Left kidney (tissue), 2 donors: ENCODE measurements around the gene CDHR2. TPM values are rescaled to one million over a fixed set of nuclear protein-coding genes. Genes with fewer than 3 reads are reported as not detected.
A peak's percentile ranks its signal among the peaks of the same experiment; 100 is the strongest.
"Not testable (repeated sequence)": the region's sequence is repeated elsewhere in the genome, so short reads cannot be mapped to it uniquely, and the experiment has no call there.

Experiments used
- DNase-seq: peaks from one replicate; pipeline ENCODE4 v3.0.0-alpha.2; 2013
- polyA plus RNA-seq: library from polyadenylated mRNA; unstranded; fragments of 120-200 nt; gene quantifications from one replicate; pipeline ENCODE4 v1.2.1, GENCODE V29; 2013; ENCODE audit not compliant: insufficient read length

The CDHR2 gene
- polyA plus RNA-seq, 1 donor = 25.0 TPM

DNA sequence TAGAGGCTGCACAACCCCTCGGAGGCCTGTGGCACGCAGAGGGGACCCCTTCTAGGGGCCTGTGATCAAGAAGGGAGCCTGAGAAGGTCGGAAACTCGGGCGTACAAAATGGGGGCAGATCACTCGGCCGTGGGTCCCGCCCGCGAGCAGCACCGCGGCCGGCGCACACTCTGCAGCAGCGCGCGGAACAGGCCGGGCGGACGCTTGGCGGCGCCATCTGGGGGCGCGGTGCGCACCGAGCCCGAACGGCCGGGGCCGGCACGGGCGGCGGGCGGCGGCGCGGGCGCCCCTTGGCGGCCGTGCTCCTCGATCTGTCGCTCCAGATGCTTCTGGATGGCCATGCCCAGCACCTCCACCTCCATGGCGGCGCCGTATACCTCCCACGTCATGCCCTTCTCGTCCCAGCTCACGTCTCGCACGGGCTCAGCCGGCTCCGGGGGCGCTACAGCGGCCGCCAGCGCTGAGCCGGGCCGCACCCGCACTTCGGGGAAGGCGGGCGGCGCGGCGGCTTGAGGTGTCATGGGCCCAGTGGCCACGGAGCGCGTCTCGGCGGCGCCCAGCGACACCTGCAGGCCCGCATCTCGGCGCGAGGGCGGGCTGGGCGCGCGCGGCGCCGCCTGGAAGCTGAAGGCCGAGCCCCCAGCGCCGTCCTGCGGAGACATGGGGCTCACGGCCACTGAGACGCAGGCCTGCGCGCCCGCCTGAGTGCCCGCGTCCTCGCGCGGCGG lies 47.7 kb downstream of the CDHR2 start:
- DNase-seq = peak; percentile 40

DNA sequence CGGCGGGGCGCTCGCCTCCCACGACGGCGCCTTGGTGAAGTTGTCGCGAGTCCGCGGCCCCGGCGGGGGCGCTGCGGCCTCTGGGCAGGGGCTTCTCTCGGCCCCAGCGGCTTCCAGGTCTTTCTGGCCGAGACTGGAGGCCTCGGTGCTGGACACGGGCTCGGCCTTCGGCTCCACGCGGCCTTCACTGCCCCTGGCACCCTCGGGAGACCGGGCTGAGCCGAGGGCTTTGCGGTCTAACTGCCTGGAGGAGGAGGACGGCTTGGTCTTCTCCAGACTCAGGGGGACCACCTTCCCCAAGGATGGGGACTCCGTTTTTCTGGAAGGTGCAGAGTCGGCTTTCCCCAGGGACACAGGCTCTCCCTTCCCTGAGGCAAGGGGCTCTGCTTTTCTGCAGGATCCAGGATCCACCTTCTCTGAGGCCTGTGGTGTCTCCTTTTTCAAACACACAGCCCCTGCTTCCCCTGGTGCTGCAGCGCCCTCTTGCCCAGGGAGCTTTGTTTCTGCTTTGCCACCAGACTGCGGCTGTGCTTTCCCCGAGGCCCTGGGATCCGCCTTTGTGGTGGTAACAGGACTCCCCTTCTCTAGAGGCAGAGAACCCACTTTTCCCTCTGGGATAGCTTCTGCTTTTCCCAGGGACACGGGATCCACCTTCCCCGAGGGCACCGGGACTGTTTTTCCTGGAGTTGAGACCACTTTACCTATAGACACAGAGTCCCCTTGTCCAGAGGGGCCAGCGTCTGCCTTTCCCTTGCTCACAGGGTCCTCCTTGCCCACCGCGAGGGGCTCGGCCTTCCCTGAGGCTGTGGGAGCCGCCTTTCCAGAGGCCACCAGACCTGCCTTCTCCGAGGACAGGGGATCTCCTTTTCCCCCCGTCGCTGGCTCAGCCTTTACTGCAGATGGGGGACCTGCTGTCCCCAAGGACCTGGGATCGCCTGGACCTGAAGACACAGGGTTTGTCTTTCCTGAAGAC lies 48.6 kb downstream of the CDHR2 start:
- no peak for DNase-seq

DNA sequence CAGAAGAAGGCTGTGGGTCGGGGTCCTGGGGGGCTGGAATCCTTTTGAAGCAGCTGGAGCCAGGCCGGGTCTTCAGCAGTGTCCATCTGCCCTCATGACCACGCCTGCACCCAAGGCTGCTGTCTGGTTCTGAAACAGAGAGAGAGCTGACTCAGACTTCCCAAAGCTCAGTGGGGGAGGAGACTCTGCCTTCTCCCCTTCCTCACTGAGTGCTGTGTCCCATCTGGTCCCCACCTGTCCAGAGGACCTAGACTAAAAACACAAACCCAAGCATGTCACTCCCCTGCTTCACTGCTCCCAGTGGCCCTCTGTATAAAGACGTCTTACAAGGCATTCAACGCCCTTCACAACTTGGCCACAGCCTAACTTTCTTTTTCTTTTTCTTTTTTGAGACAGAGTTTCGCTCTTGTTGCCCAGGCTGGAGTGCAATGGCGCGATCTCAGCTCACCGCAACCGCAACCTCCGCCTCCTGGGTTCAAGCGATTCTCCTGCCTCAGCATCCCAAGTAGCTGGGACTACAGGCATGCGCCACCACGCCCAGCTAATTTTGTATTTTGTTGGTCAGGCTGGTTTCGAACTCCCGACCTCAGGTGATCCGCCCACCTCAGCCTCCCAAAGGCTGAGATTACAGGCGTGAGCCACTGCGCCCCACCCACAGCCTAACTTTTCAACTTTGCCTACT lies 50.7 kb downstream of the CDHR2 start:
- not testable (repeated sequence) for DNase-seq

DNA sequence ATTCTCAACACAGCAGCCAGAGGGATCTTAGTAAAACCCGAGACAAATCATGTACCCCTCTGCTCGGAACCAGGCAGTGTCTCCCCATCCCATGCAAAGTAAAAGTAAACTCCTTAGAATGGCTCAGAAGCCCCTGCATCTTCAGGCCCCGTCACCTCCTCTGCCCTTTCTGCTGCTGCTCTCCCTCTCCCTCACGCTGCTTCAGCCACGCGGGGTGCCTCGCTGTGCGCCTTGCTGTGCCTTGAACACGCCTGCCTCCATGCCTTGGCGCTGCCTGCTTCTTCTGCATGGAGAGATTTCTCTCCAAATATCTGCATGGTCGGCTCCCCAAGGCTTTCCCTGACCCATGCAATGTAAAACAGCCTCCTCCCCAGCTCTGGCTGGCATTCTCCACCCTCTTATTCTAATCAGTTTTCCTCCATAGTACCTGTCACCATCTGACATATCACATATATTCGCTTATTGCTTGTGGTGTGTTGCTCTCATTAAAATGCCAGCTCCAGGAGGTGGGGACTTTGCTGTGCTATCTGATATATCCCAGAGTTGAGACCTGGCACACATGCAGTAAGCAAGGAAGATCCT lies 52.9 kb downstream of the CDHR2 start:
- DNase-seq = no peak

DNA sequence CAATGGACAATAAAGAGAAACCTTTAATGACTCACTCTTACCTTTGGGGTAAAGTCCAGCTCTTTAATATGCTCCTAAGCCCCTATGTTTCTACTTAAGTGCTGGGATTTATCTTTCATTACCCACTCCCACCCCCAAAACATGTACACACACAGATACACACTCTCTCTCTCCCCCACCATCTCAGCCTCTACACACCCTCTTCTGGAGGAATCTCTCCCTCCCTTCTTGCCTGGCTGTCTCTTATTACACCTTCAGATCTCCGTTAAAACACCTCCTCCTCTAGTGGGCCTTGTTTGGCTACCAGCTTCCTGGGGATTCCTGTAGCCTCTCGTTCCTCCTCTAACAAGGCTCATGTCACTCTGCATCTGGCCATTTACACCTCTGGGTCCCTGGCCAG lies 53.9 kb downstream of the CDHR2 start:
- DNase-seq = no peak

DNA sequence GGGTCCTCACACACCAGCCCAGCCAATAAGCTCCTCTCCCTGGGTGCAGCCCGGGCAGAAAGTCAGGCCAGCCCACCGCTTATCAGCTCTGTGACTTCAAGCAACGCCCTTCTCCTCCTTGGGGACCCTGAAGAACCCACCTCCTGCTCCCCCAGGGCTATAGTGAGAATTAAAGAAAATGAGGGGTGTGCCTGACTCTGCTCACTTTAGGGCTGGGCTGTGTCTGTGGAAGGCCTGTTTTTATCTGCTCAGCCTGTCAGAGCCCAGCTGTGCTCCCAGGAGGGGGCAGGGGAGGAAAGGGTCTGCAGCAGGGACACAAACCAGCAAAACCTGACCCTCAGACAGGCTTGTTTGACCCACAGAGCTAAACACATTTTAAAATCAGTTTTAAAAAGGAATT lies 56.9 kb downstream of the CDHR2 start:
- no peak for DNase-seq

DNA sequence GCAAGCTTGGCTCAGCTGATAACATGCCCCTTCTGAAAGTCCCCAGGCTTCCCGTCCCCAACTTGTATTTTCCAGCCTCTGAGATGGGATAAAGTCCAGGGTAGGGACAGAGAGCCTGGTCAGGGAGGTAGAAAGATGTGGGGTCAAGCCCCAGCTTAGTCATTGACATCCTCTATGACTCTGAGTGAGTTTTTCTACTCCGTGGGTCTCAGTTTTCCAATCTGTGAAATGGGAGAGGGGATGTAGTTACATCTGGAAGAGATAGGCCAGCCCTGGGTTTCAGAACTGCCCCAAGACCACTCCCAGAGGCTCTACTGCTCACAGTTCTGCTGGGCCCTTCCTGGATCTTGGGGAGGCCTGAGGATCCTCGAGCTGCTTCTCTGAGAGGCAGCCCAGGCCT lies 57.7 kb downstream of the CDHR2 start:
- DNase-seq = no peak

DNA sequence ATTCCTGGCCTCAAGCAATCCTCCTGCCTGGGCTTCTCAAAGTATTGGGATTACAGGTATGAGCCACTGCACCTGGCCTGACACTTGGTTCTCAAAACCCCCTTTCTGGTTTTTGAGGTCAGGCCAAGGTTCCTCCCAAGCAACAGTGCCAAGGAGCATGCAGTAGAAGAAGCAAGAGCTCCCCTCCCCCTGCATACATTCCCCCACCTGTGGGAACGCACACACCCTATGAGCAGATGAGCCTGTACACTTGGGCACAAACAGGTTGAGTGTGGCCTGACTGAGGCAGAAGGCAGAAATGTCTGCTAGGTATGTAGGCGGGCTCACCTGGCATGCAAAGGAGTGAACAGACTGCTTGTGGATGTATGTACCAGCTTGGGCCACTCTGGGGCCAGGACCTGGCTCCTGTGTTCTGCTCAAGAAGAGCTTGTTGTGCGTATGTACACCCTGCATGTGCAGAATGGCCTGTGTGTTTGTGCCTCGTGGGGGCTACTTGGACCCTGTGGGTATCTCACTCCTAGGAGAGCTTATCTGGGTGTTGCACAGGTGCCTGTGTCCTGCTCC lies 59.1 kb downstream of the CDHR2 start:
- no peak for DNase-seq

DNA sequence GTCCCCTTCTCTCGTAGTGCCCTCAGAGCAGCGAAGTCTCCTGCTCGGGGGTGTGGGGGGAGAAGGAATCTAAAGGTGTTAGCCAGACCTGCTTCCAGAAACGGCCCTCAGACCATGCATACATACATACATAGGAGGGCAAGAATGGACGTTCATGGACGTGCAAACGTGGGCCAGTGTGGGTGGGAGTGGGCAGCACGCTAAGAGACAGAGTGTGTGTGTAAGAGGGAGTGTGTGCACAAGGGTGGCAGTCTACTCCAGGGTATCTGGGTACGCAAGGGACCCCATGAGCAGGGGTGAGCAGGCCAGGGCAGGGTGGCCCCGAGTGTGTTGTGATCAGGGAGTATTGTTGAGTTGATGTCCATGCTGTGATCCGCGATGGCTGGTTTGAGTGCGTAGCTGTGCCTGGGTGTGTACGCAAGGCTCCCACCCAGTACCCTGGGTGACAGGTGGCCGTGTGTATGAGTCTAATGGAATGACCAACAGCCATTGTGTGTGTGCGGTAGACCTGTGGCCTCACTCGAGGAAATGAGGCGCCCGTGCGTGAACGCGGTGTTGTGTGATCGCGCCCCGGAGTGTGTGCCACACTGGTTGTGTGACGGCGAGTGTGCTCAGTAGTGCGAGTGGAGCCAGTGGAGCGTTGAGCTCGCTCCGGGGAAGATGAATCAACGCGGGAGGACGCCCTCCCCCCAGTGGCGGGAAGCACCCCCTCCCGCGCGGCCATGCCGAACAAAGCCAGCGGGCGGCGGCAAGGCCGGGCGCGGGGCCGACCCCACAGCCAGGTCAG lies 60.0 kb downstream of the CDHR2 start:
- DNase-seq = no peak

DNA sequence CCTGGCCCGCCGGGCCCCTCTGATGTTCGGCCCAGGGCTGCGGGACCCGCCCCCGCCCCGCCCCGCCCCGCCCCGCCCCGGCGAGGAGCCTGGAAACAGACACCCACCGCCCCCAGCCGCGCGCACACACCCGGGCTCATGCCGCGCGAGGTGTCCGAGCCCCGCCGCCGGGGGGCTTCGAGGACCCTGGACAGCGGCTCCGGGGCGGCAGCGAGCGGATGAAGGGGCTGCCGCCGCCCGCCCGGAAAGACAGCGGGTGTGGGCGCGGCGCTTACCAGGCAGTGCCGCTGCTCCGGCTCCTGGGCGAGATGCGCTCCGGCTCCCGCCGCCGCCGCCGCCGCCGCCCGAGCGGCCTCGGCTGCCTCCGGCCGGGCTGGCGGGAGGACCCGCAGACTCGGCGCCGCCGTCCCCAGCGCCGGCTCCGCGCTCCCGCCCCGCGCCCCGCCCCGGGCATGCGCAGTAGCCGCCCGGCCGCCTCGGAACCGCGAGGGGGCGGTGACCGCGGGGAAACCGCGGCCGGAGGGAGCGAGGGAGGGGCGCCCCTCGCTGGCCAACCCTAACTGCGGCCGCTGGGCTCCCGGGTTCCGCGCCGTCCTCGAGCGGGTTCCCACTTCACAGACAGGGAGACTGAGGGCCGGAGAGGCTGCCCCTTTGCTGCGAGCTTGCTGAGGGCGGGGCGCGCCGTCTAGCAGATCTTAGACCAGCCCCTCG lies 60.7 kb downstream of the CDHR2 start, which contains the start of gene GPRIN1:
Gene GPRIN1, minus strand, starts transcription at position 433 of the 711 bp plus-strand sequence. CDS start 10,322 bp downstream, outside the sequence.
- DNase-seq = peak; percentile 54

DNA sequence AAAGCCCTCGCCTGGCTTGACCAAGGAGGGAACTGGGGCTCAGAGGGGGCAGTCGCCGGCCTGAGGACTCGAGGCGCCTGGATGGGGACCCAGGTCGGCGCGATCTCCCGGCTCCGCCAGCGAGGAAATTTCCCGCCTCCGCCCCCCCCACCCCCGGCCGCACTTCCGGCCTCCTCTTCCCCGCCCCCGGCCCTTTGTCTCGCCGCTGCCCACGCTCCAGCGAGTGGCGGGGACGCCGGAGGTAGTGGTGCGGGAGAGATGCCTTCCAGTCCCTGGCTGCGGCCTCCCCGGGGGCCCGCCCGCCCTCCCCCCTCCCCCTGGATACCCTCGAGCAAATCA lies 61.3 kb downstream of the CDHR2 start:
- no peak for DNase-seq

DNA sequence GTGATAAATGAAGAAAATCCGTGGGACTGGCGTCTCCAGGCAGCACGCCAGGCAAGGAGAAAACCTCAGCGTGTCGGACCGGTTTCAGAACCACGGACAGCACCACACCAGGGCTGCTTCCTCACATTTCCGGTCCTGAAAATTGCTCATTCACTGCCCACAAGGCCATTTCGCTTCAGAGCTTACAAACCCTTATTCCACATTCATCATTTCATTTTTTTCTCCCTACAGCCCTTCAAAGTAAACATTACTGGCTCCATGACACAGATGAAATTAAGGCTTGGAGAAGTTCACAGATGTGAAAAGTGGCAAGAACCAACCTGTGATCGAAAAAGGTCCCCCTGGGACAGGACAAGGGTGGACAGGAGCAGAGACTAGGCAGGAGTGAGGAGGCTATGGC lies 62.3 kb downstream of the CDHR2 start:
- peak; percentile 83 for DNase-seq

DNA sequence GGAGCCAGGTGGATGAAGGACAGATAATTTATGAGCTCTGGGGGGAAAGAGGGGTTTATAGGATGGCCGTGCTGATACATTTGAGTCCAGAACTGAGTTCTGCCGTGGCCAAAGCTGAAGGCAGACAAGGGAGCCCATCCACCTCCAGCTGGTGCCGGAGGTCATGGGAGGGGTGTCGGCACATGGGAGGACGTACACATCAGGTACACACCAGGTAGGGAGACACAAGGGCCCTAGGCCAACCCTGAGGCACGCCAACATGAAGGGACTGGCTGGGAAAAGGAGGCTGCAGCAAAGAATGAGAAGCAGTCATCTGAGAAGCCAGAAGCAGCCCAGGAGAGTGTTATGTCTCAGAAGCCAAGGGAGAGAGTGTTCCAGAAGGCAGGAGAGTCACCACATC lies 62.9 kb downstream of the CDHR2 start:
- no peak for DNase-seq

DNA sequence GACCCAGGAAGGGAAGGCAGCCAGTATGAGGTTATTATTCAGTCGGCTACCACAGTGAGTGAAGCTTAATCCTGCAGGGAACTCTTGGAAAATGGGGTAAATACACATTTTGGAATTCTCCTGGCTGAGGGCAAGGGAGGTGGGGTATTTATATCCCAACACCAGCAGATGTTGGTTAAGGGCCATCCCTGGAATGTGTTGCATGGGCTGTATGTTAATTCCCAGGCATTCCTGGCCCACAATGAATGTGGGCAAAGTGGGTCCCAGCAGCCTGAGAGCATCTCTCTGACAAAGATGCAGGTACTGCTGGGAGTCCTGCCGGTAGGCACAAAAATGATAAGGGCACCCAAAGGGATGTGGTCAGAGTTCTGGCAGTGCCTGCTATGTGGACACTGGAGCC lies 63.7 kb downstream of the CDHR2 start:
- no peak for DNase-seq

DNA sequence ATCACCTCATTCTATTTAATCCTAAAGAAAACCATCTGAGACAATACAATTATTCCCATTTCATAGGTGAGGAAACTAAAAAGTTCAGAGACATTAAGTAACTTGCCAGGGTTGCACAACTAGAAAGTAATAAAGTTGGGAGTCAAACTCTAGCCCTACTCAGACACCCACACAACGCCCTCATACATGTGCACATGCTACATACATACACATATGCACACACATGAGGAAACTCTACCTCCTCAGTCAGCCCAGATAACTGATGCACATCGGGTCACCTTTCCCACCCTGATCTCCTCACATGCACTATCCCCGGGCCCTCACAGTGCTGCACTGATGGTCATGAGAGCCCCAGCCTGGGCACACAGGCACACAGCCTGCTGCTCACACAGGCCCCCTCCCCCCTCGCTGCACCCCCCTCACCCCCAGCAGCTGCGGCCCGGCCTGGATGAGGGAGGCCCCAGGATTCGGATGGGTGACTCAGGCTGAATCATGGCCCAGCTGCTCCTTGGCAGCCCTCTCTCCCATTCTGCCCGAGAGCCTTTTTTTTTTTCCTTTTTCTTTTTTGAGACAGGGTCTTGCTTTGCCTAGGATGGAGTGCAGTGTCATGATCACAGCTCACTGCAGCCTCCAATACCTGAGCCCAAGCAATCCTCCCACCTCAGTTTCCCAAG lies 65.8 kb downstream of the CDHR2 start:
- no peak for DNase-seq

DNA sequence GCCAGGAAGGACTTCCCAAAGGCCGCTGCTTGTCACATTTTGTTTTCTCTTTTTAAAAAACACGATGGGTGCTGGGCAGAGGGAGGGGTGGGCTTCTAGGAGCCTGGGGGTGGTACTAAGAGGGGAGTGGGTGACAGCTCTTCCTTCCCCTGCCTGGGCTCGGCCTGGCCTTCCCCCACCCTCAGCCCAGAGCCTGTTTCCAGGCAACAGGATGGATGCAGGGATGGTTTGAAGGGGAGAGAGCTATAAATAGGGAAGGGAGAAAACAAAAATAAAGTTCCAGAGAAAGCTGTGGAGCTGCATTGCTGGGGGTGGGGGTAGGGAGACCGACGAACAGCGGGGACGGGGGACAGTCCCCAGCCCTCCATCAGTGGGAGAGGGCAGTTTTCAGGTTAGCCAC lies 67.4 kb downstream of the CDHR2 start:
- DNase-seq = no peak

DNA sequence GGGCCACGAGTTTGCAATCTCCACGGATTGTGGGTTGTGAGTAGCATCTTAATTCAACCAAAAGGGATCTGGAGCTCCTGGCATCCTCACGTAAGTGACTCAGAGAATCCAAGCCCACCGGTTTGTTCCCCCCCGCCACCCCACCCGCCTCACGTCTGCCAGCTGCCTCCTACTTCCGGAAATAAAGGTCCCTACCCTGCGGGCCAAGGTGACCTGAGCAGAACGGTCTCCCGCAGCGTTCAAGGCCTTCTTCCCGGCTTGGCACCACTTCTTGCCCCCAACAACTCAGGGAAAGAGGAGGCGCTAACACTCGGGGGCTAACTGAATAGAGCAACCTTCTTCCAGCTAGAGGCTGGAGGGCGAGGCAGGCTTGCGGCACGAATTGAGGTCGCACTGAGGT lies 69.6 kb downstream of the CDHR2 start:
- no peak for DNase-seq

DNA sequence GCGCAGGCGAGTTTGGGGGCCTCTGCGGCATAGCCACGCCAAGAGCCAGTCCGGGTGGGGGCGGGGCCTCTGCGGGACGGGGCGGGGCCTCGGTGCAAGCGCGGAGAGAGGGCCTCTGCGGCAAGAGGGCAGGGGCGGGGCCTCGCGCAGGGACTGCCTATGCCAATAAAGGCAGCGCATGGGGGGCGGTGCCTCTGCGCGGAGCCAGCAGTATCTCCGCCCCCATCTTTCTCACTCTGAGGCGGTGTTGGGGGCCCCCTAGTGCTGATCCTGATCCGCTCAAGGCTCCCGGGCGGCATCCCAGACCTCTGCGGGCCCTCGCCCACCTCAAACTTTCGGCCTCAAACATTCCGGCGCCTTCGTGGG lies 70.0 kb downstream of the CDHR2 start:
- peak; percentile 72 for DNase-seq

DNA sequence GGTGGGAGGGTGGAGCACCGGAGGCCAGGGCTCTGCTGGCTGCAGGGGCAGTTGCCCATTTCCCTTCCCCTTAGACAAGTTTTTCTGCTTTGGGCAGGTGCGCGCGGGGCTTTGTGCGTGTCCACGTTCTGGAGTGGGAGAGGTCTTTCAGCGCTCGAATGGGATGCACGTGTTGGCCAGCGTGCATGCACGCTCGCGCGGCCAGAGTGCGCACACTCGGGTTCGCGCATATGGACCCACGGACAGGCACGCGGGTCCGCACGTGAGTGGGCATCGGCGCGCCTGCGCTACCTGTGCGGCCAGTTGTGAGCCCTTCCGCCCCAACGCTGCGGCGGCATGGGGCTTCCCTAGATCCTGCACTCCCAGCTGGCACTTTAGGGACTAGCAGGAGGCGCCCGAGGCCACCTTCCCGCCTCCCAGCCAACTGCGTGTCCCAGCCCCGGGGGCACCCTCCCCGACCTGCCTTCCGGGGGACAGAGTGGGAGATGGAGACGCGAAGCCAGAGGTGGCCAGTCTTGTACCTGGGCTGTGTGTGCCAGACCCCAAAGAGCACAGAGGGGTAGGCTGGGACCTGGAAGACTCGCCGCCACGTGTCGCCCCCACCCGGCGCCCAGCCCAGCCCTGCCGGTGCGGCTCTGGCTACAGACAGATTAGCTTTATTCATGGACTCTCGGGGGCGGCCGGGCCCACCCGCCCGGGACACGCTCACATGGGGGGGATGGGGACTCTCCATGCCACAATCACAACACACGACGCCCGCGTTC lies 70.6 kb downstream of the CDHR2 start:
- DNase-seq = no peak
